OCI-LY7 (cell line): Measurements from ENCODE around the gene TRIAP1. TPM values are rescaled to one million over a fixed set of nuclear protein-coding genes. Genes with fewer than 3 reads are reported as not detected.

ENCODE experiments used
- BruUV-seq: library from RNA; stranded (reverse); fragments of 400-500 nt; replicated peaks from 2 replicates; lab custom pipeline; 2021; lab: Mats Ljungman, UMichigan
- CTCF ChIA-PET: fragments of 300-600 bp; sonication (Branson Sonifier 250); formaldehyde crosslinking; loops from one replicate; lab custom pipeline; 2022; ENCODE audit warnings: antibody characterized with exemption; ENCODE audit not compliant: unreplicated experiment; lab: Charles Lee
- POLR2A ChIA-PET: fragments of 300-600 bp; sonication (Branson Sonifier 250); formaldehyde crosslinking; loops from one replicate; lab custom pipeline; 2022; ENCODE audit warnings: antibody characterized with exemption; lab: Charles Lee
- DNase-seq: peaks from one replicate; pipeline ENCODE4 v3.0.0-alpha.2; 2015; ENCODE audit warnings: low spot score
- H2AFZ ChIP-seq: fragments of 200-600 bp; sonication (generic), shearing (Covaris generic); 2 replicates; pipeline ENCODE4 v1.6.1; 2014; ENCODE audit warnings: mild to moderate bottlenecking, antibody characterized with exemption, low read length, moderate library complexity
- H3K27ac ChIP-seq: fragments of 200-600 bp; sonication (generic); 2 replicates; pipeline ENCODE4 v1.5.1; 2014; ENCODE audit warnings: mixed run types, low read depth, mild to moderate bottlenecking, moderate library complexity, low read length, inconsistent platforms; ENCODE audit not compliant: poor library complexity, severe bottlenecking
- H3K36me3 ChIP-seq: fragments of 200-600 bp; sonication (generic); 2 replicates; pipeline ENCODE4 v1.6.1; 2014; ENCODE audit warnings: mild to moderate bottlenecking, antibody characterized with exemption, low read length, moderate library complexity, mixed read lengths; ENCODE audit not compliant: insufficient read depth
- H3K4me1 ChIP-seq: fragments of 200-600 bp; sonication (generic); 2 replicates; pipeline ENCODE4 v1.5.1; 2014; ENCODE audit warnings: mild to moderate bottlenecking, low read length; ENCODE audit not compliant: insufficient read depth, poor library complexity, severe bottlenecking
- H3K4me2 ChIP-seq: fragments of 200-600 bp; sonication (generic); 2 replicates; pipeline ENCODE4 v1.6.1; 2014; ENCODE audit warnings: mild to moderate bottlenecking, low read length
- H3K4me3 ChIP-seq: fragments of 200-600 bp; sonication (generic); 2 replicates; pipeline ENCODE4 v1.5.1; 2014; ENCODE audit warnings: mild to moderate bottlenecking, low read depth, low read length; ENCODE audit not compliant: poor library complexity, severe bottlenecking
- H3K79me2 ChIP-seq: fragments of 200-600 bp; sonication (generic); 2 replicates; pipeline ENCODE4 v1.6.1; 2016; ENCODE audit warnings: low read depth, mild to moderate bottlenecking, low read length, moderate library complexity, mixed read lengths; ENCODE audit not compliant: insufficient read depth
- H3K9me2 ChIP-seq: fragments of 200-600 bp; sonication (generic); 2 replicates; pipeline ENCODE4 v1.6.1; 2016; ENCODE audit warnings: mild to moderate bottlenecking, low read length, mixed read lengths; ENCODE audit not compliant: insufficient read depth
- H3K9me3 ChIP-seq: fragments of 200-600 bp; sonication (generic); 2 replicates; pipeline ENCODE4 v1.6.1; 2014; ENCODE audit warnings: mild to moderate bottlenecking, mixed run types, low read length, mixed read lengths
- H4K20me1 ChIP-seq: fragments of 200-600 bp; sonication (generic); 2 replicates; pipeline ENCODE4 v1.6.1; 2014; ENCODE audit warnings: mild to moderate bottlenecking, antibody characterized with exemption, low read length, moderate library complexity, mixed read lengths; ENCODE audit not compliant: insufficient read depth
- EZH2phosphoT487 ChIP-seq: fragments of 200-600 bp; sonication (generic); IDR thresholded peaks from 2 replicates; pipeline ENCODE4 v1.6.1; 2018; ENCODE audit warnings: low read depth, borderline replicate concordance, mild to moderate bottlenecking, mixed run types, antibody characterized with exemption, low read length, moderate library complexity, mixed read lengths
- intact Hi-C: fragments of 100-400 bp; cut with micrococcal nuclease; formaldehyde crosslinking; loops from one replicate; pipeline ENCODE4 v1.10.0; 2022; ENCODE audit not compliant: unreplicated experiment
- total RNA-seq, 2 experiments: library from RNA; depleted of rRNA in 1 of 2; stranded (reverse); fragments of >200 nt in 1 of 2; shearing (Covaris generic) in 1 of 2; gene quantifications; 2 replicates each; pipeline ENCODE4 v1.2.3, GENCODE V29; 2014 to 2022
- TF ChIP-seq, protein P1 (sequence below): fragments of 200-600 bp; sonication (generic); conservative IDR thresholded peaks from 2 replicates; pipeline ENCODE4 v1.5.1; 2014; ENCODE audit warnings: mild to moderate bottlenecking, antibody characterized with exemption, low read length, moderate library complexity, mixed read lengths

The TRIAP1 gene
- total RNA-seq, 2 experiments from 2014 or later, result 23.9 to 25.9 TPM

DNA sequence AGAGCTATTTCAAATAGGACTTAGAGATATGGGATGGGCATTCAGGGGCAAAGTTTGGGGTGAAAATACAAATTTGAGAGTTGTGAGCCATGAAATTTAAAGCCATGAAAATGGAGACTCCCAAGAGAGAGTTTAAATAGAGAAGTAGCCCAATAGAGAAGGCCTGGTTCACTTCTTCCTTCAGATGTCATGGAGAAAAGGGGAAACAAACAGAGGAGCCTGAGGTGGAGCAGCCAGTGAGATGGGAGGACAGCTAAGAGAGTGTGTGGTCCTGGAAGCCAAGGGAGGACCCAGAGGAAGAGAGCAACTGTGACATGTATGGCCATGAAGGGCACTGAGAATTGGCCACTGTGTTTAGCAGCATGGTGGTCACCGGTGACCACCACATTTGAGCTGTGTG is 37.4 kb upstream of the TRIAP1 start:
- POLR2A ChIA-PET, result interaction anchor here (0.6 to 1.1 kb wide), 3 partner anchors 15 to 782 kb away, joined by 3 to 9 read pairs (median 3); no protein-coding TSS in a partner anchor
- CTCF ChIA-PET, result no interaction called here
- Histone ChIP-seq H3K27ac (no peak overlapping the region), H3K4me1 (peaks cover 8% of the 10 kb centered on the region), H3K79me2 (no peaks in the 10 kb centered on the region), H2AFZ (no peak overlapping the region), H3K4me3 (no peak overlapping the region), H4K20me1 (no peaks in the 10 kb centered on the region), H3K9me3 (no peaks in the 10 kb centered on the region), H3K36me3 (no peaks in the 10 kb centered on the region), H3K9me2 (no peaks in the 10 kb centered on the region), H3K4me2 (no peak overlapping the region)
- no TSS peak for BruUV-seq
- intact Hi-C loops, result no loop called here
- TF ChIP-seq, protein P1, sequence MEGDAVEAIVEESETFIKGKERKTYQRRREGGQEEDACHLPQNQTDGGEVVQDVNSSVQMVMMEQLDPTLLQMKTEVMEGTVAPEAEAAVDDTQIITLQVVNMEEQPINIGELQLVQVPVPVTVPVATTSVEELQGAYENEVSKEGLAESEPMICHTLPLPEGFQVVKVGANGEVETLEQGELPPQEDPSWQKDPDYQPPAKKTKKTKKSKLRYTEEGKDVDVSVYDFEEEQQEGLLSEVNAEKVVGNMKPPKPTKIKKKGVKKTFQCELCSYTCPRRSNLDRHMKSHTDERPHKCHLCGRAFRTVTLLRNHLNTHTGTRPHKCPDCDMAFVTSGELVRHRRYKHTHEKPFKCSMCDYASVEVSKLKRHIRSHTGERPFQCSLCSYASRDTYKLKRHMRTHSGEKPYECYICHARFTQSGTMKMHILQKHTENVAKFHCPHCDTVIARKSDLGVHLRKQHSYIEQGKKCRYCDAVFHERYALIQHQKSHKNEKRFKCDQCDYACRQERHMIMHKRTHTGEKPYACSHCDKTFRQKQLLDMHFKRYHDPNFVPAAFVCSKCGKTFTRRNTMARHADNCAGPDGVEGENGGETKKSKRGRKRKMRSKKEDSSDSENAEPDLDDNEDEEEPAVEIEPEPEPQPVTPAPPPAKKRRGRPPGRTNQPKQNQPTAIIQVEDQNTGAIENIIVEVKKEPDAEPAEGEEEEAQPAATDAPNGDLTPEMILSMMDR, result no peak
- TF ChIP-seq EZH2phosphoT487, result no peak
- no peak for DNase-seq

DNA sequence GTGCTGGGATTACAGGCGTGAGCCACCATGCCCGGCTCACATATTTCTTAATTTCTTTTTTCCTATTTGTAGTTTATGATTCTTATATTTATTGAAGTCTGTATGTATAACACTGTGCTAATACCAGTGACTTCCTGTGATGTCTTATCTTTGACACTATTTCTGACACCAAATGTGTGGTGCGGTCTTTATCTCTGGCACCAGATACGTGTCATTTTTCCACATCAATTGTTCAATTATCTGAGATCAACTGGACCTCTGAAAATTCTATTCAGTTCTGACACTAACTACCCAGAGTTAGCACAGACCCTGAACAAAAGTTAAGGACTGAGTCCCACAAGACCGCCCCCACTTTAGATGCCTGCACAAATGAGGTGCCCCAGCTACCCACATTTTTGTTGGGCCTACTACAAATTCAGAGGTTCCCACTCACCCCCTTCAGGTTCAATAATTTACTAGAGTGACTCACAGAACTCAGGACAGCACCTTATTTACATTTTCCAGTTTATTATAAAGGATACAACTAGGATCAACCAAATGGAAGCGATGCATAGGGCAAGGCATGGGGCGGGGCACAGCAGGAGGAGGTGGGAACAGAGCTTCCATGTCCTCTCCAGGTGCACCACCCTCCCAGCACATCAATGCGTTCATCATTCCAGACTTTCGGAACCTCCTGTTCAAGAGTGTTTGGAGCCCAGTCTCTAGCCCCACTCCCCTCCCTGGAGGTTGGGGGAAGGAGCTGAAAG is 35.0 kb upstream of the TRIAP1 start:
- CTCF ChIA-PET, result no interaction called here

More for the DNA sequence above, 35.0 kb upstream of the TRIAP1 start:
- no peaks in the 10 kb centered on the region for H3K9me3 ChIP-seq
- no peaks in the 10 kb centered on the region for H4K20me1 ChIP-seq
- TF ChIP-seq EZH2phosphoT487, result no peak
- TF ChIP-seq, protein P1, result no peak
- no peak overlapping the region for H3K4me2 ChIP-seq
- no peak overlapping the region for H3K27ac ChIP-seq
- no peak overlapping the region for H2AFZ ChIP-seq
- no peak for DNase-seq
- H3K9me2 ChIP-seq, result no peaks in the 10 kb centered on the region
- no TSS peak for BruUV-seq
- POLR2A ChIA-PET, result interaction anchor here (1.0 kb wide), 1 partner anchor 13 kb away, joined by 4 read pairs; no protein-coding TSS in a partner anchor
- intact Hi-C loops, result no loop called here
- H3K36me3 ChIP-seq, result no peaks in the 10 kb centered on the region
- peaks cover 3% of the 10 kb centered on the region for H3K4me1 ChIP-seq
- no peaks in the 10 kb centered on the region for H3K79me2 ChIP-seq
- H3K4me3 ChIP-seq, result no peak overlapping the region
